ENCODE results near the gene ADGRF1. TPM values are rescaled to one million over a fixed set of nuclear protein-coding genes. Genes with fewer than 3 reads are reported as not detected.
"Not testable (repeated sequence)": the region's sequence is repeated elsewhere in the genome, so short reads cannot be mapped to it uniquely, and the experiment has no call there.

ADGRF1 gene
- total RNA-seq, 2 experiments from 2014 or later, result not detected

DNA sequence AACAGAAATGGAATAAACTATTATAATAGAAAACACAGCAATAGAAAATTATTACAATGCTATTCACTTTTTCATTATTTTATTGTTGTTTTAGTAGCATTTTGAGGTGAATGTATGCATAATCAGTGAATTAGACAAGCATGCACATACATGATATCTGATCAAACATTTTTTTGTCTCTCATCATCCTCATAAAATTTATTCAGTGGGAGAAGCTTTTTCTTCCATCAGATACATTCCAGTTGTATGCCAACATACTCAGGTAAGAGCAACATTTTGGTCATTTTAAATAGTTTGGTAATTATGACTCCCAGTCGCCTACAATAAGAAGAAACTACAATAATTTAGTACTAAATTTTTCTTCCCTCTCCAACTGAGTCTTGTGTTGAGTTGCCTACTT lies 44.5 kb downstream of the ADGRF1 start:
- ChIA-PET CTCF (no interaction called here), POLR2A (no interaction called here)
- H3K27ac Mint-ChIP-seq, result no peak overlapping the region
- no peak for DNase-seq
- no peaks in the 10 kb centered on the region for H3K4me1 Mint-ChIP-seq
- H3K4me3 Mint-ChIP-seq, result no peak overlapping the region
- no peaks in the 10 kb centered on the region for H3K9me3 Mint-ChIP-seq
- no peaks in the 10 kb centered on the region for H3K27me3 Mint-ChIP-seq
- H3K36me3 Mint-ChIP-seq (ENCODE audit: low read depth), result no peaks in the 10 kb centered on the region

DNA sequence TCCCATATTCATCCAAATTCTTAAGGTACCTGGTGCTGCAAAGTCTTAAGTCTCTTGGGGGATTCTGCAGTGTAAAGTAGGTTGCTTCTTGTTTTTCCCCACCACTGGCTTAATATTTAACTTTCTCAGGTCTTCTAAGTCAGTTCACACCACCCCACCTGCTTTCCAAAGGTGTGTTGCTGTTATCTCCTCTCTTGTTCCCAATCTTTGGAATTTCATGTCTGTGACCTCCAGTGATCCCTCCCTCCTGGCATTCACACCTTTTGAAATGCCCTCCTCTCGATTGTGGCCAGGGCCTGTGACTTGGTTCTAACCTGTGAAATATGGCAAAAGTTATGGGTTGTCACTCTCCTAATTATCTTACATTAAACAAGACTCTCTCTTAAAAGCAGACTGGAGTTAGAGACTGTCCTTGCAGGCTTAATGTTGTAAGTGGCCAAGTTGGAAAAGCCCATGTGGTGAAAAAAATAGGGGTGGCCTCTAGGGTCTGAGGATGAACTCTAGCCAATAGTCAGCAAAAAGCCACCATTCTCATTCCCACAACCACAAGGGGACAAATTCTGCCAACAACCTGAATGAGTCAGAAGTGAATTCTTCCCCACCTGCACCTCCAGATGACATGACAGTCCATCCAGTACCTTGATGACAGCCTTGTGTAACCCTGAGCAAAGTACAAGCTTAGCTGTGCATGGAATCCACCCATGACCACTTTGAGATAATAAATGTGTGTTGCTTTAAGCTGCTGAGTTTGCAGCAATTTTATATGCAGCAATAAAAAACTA lies 45.1 kb downstream of the ADGRF1 start:
- H3K27ac Mint-ChIP-seq, result no peak overlapping the region
- CTCF ChIA-PET, result no interaction called here
- no peak overlapping the region for H3K4me3 Mint-ChIP-seq
- H3K27me3 Mint-ChIP-seq, result no peaks in the 10 kb centered on the region
- H3K36me3 Mint-ChIP-seq (ENCODE audit: low read depth), result no peaks in the 10 kb centered on the region
- POLR2A ChIA-PET, result no interaction called here
- DNase-seq, result no peak
- H3K4me1 Mint-ChIP-seq, result no peaks in the 10 kb centered on the region
- H3K9me3 Mint-ChIP-seq, result no peaks in the 10 kb centered on the region

- no peak overlapping the region for H3K4me3 Mint-ChIP-seq
- ChIA-PET POLR2A (no interaction called here), CTCF (no interaction called here)
- H3K4me1 Mint-ChIP-seq, result no peaks in the 10 kb centered on the region
- peaks cover 3% of the 10 kb centered on the region for H3K27me3 Mint-ChIP-seq
- no peaks in the 10 kb centered on the region for H3K9me3 Mint-ChIP-seq
- H3K27ac Mint-ChIP-seq, result no peak overlapping the region
- DNase-seq, result no peak
- no peaks in the 10 kb centered on the region for H3K36me3 Mint-ChIP-seq (ENCODE audit: low read depth)
Measured at GRCh38 chr6:46994933-46995332, 47.2 kb downstream of the ADGRF1 start.

DNA sequence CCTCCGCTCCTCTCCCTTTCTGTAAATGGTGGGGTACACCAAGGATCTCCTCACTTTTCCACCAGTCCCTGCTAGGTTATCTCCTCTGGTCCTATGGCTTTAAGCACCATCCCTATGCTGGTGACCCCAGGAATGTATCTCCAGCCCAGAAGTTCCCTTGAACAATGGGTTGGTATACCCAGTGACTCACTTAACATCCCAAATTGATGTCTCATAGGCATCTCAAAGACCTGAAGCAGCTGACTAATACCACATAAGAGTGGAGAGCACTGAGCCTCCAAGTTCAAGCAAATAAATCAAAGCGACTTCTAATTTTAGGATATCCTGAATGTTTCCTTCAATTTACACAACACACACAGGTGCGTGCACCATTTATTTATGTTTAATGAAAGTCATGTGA lies 48.3 kb downstream of the ADGRF1 start:
- no peaks in the 10 kb centered on the region for H3K4me1 Mint-ChIP-seq
- CTCF ChIA-PET, result interaction anchor here (0.6 kb wide), 1 partner anchor 926 kb away, joined by 3 read pairs; no protein-coding TSS in a partner anchor
- no peaks in the 10 kb centered on the region for H3K36me3 Mint-ChIP-seq (ENCODE audit: low read depth)
- POLR2A ChIA-PET, result no interaction called here
- H3K9me3 Mint-ChIP-seq, result no peaks in the 10 kb centered on the region
- no peak overlapping the region for H3K4me3 Mint-ChIP-seq
- no peak for DNase-seq
- H3K27ac Mint-ChIP-seq, result no peak overlapping the region
- peaks cover 3% of the 10 kb centered on the region for H3K27me3 Mint-ChIP-seq

DNA sequence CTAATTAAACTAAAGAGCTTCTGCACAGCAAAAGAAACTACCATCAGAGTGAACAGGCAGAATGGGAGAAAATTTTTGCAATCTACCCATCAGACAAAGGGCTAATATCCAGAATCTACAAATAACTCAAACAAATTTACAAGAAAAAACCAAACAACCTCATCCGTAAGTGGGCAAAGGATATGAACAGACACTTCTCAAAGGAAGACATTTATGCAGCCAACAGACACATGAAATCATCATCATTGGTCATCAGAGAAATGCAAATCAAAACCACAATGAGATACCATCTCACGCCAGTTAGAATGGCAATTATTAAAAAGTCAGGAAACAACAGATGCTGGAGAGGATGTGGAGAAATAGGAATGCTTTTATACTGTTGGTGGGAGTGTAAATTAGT lies 49.7 kb downstream of the ADGRF1 start:
- H3K36me3 Mint-ChIP-seq (ENCODE audit: low read depth); H3K9me3 Mint-ChIP-seq; H3K27me3 Mint-ChIP-seq; POLR2A ChIA-PET; H3K4me1 Mint-ChIP-seq; H3K4me3 Mint-ChIP-seq; DNase-seq; CTCF ChIA-PET; H3K27ac Mint-ChIP-seq: not testable (repeated sequence)

DNA sequence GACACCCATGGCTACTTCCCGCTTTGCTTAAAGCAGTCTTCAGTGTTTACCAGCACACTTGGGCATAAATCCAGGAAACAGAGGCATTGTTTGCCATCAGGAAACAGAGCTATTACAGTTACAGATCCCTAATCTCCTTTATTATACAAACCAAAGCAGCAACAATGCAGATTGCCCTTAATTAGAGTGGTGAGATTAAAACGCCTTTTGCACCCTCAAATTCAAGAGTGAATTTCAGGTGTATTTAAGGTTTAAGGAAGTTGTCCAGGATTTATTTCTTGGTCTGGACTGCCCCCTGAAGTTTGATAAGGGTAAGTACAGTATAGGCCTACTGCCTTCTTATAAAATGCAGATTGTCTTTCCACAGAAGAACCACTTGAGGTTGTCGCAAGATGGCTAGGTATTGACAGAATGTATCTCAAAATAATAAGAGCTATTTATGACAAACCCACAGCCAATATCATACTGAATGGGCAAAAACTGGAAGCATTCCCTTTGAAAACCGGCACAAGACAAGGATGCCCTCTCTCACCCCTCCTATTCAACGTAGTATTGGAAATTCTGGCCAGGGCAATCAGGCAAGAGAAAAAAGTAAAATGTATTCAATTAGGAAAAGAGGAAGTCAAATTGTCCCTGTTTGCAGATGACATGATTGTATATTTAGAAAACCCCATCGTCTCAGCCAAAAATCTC lies 51.2 kb downstream of the ADGRF1 start:
- H3K36me3 Mint-ChIP-seq (ENCODE audit: low read depth); H3K27me3 Mint-ChIP-seq; H3K4me3 Mint-ChIP-seq; POLR2A ChIA-PET; DNase-seq; H3K9me3 Mint-ChIP-seq; H3K27ac Mint-ChIP-seq; H3K4me1 Mint-ChIP-seq: not testable (repeated sequence)
- CTCF ChIA-PET, result interaction anchor here (1.1 kb wide), 1 partner anchor 29 kb away, joined by 3 read pairs; no protein-coding TSS in a partner anchor

- Mint-ChIP-seq H3K4me3 (no peak overlapping the region), H3K36me3 (ENCODE audit: low read depth) (no peaks in the 10 kb centered on the region), H3K9me3 (no peaks in the 10 kb centered on the region), H3K4me1 (no peaks in the 10 kb centered on the region), H3K27me3 (peaks cover 3% of the 10 kb centered on the region), H3K27ac (no peak overlapping the region)
- no peak for DNase-seq
- CTCF ChIA-PET, result no interaction called here
- POLR2A ChIA-PET, result no interaction called here
Measured at GRCh38 chr6:46990031-46990644, 52.0 kb downstream of the ADGRF1 start.

- H3K9me3 Mint-ChIP-seq, result no peaks in the 10 kb centered on the region
- H3K27ac Mint-ChIP-seq, result no peak overlapping the region
- no peaks in the 10 kb centered on the region for H3K36me3 Mint-ChIP-seq (ENCODE audit: low read depth)
- no peak for DNase-seq
- POLR2A ChIA-PET, result no interaction called here
- no peak overlapping the region for H3K4me3 Mint-ChIP-seq
- H3K4me1 Mint-ChIP-seq, result no peaks in the 10 kb centered on the region
- CTCF ChIA-PET, result no interaction called here
- peaks cover 3% of the 10 kb centered on the region for H3K27me3 Mint-ChIP-seq
Measured at GRCh38 chr6:46989398-46989797, 52.7 kb downstream of the ADGRF1 start.

DNA sequence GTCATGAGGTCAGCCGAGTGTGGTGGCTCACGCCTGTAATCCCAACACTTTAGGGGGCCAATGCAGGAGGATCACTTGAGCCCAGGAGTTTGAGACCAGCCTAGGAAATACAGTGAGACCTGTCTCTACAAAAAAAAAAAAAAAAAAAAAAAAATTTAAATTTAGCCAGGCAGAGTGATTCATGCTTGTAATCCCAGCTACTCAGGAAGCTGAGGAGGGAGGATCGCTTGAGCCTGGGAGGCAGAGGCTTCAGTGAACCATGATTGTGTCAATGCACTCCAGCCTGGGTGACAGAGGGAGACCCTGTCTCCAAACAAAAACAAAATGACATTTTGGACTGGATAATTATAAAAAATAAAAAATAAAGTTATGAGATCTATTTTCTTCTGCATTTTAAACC lies 56.2 kb downstream of the ADGRF1 start:
- H3K4me3 Mint-ChIP-seq, result no peak overlapping the region
- H3K4me1 Mint-ChIP-seq, result no peaks in the 10 kb centered on the region
- POLR2A ChIA-PET, result no interaction called here
- CTCF ChIA-PET, result no interaction called here
- no peak for DNase-seq
- H3K9me3 Mint-ChIP-seq, result no peaks in the 10 kb centered on the region
- no peak overlapping the region for H3K27ac Mint-ChIP-seq
- no peaks in the 10 kb centered on the region for H3K27me3 Mint-ChIP-seq
- H3K36me3 Mint-ChIP-seq (ENCODE audit: low read depth), result no peaks in the 10 kb centered on the region

DNA sequence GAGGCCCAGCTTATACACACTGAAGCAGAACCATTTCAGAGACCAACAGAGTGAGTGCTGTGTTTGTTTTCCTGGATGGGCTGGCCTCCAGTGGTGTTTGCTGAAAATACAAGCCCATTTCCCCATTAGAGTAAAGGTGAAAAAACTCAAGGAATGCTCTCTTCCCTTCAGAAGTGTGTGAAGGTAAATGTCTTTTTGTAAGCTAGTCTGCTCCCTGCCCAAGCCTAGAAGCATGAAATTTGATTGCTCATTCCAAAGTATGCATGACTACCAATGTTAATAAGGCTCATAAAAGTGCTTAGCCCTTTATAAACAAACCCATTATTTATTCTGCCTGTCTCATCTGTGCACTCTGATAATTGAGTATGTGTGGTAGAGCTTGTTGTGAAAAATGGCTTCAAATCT lies 59.1 kb downstream of the ADGRF1 start:
- Mint-ChIP-seq H3K27me3 (no peaks in the 10 kb centered on the region), H3K27ac (no peak overlapping the region), H3K9me3 (no peaks in the 10 kb centered on the region), H3K36me3 (ENCODE audit: low read depth) (no peaks in the 10 kb centered on the region), H3K4me1 (no peaks in the 10 kb centered on the region), H3K4me3 (no peak overlapping the region)
- ChIA-PET CTCF (no interaction called here), POLR2A (no interaction called here)
- DNase-seq, result no peak

GRCh38 chr6:46979206-46979605 lies 62.9 kb downstream of the ADGRF1 start:
- POLR2A ChIA-PET, result no interaction called here

GRCh38 chr6:46974786-46975185 lies 67.3 kb downstream of the ADGRF1 start:
- Mint-ChIP-seq H3K4me3 (no peak overlapping the region), H3K9me3 (no peaks in the 10 kb centered on the region), H3K36me3 (ENCODE audit: low read depth) (no peaks in the 10 kb centered on the region), H3K27me3 (peaks cover 2% of the 10 kb centered on the region), H3K4me1 (no peaks in the 10 kb centered on the region), H3K27ac (no peak overlapping the region)
- ChIA-PET POLR2A (no interaction called here), CTCF (no interaction called here)
- no peak for DNase-seq

More at GRCh38 chr6:46979206-46979605, 62.9 kb downstream of the ADGRF1 start:
- Mint-ChIP-seq H3K4me3 (no peak overlapping the region), H3K27ac (no peak overlapping the region), H3K27me3 (no peaks in the 10 kb centered on the region), H3K9me3 (no peaks in the 10 kb centered on the region), H3K36me3 (ENCODE audit: low read depth) (no peaks in the 10 kb centered on the region), H3K4me1 (no peaks in the 10 kb centered on the region)
- CTCF ChIA-PET, result no interaction called here
- no peak for DNase-seq

DNA sequence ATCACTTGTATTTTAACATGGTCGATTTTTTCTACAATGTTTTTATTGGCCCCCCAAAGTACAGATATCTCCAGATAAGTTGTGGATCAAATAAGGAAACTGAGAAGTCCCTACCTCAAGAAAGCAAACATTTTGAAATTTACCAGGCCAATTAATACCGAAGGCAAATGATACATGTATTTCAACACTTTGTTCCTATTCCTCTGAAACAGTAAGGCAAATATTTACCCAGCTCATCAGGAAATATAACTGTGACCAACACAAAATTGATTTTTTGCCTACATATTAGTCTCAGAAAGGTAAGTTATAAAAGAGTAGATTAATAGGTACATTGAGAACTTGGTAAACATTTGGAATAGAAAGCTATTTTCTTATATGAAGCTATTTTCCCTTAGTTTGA lies 69.1 kb downstream of the ADGRF1 start:
- ChIA-PET CTCF (no interaction called here), POLR2A (no interaction called here)
- Mint-ChIP-seq H3K36me3 (ENCODE audit: low read depth) (no peaks in the 10 kb centered on the region), H3K27me3 (peaks cover 2% of the 10 kb centered on the region), H3K9me3 (no peaks in the 10 kb centered on the region), H3K4me3 (no peak overlapping the region), H3K4me1 (no peaks in the 10 kb centered on the region), H3K27ac (no peak overlapping the region)
- no peak for DNase-seq

GRCh38 chr6:46972531-46972930 lies 69.6 kb downstream of the ADGRF1 start:
- Mint-ChIP-seq H3K27me3 (peaks cover 2% of the 10 kb centered on the region), H3K27ac (no peak overlapping the region), H3K36me3 (ENCODE audit: low read depth) (no peaks in the 10 kb centered on the region), H3K4me3 (no peak overlapping the region), H3K9me3 (no peaks in the 10 kb centered on the region), H3K4me1 (no peaks in the 10 kb centered on the region)
- no peak for DNase-seq
- CTCF ChIA-PET, result no interaction called here
- POLR2A ChIA-PET, result no interaction called here

All from activated CD4-positive, alpha-beta memory T cell treated with anti-CD3 and anti-CD28 coated beads, Interleukin-2, amount 10 ng/mL, durations not matched to agents 7 days and 5 days (primary cell).